Endothelial cell of umbilical vein (primary cell): ENCODE data around the gene UBE2Q2.

Experiments
- POLR2AphosphoS5 ChIP-seq: IDR thresholded peaks from 2 replicates; pipeline ENCODE4 v1.6.1; 2012; ENCODE audit warnings: low read depth, mild to moderate bottlenecking, control low read depth, low read length, moderate library complexity; ENCODE audit not compliant: insufficient read depth
- TF ChIP-seq, protein P1 (sequence below), 2 donors: IDR thresholded peaks; 1 replicate in 1 of 2; 2 replicates in 1 of 2; pipeline ENCODE4 v1.5.1; 2011; ENCODE audit warnings: low read length in 2 of 2, mild to moderate bottlenecking in 2 of 2, moderate library complexity in 2 of 2, control low read depth in 1 of 2, inconsistent platforms in 1 of 2, low read depth in 1 of 2; ENCODE audit not compliant: insufficient read depth in 1 of 2; ENCODE audit errors: extremely low read depth in 1 of 2

DNA sequence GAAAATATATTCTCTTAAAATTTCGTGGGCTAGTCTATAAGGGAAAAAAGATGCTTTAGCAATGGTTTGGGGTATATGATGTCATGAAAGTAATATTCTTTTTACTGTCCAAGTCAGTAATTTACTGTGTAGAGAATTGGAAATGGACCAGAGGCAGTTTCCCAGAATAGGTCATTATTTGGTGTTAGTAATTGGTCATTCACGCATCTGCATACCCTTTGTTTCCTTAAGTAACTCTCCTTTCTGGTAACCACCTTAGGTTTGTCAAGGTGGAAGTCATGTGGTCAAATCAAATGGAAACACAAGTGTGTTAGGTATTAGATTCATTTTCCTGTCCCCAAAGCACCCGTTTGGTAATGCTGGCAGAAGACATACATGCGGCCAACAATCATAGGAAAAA is 84.4 kb downstream of the UBE2Q2 start:
- TF ChIP-seq, protein P1, sequence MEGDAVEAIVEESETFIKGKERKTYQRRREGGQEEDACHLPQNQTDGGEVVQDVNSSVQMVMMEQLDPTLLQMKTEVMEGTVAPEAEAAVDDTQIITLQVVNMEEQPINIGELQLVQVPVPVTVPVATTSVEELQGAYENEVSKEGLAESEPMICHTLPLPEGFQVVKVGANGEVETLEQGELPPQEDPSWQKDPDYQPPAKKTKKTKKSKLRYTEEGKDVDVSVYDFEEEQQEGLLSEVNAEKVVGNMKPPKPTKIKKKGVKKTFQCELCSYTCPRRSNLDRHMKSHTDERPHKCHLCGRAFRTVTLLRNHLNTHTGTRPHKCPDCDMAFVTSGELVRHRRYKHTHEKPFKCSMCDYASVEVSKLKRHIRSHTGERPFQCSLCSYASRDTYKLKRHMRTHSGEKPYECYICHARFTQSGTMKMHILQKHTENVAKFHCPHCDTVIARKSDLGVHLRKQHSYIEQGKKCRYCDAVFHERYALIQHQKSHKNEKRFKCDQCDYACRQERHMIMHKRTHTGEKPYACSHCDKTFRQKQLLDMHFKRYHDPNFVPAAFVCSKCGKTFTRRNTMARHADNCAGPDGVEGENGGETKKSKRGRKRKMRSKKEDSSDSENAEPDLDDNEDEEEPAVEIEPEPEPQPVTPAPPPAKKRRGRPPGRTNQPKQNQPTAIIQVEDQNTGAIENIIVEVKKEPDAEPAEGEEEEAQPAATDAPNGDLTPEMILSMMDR (IDR thresholded peaks at IDR 0.05; ENCODE audit: extremely low read depth in 1 of 2, insufficient read depth in 1 of 2, low read depth in 1 of 2, low read length in 2 of 2): no peak
- no peak for TF ChIP-seq POLR2AphosphoS5
